ENCODE results near the gene WDR86. TPM values are rescaled to one million over a fixed set of nuclear protein-coding genes. Genes with fewer than 3 reads are reported as not detected.
A peak's percentile ranks its signal among the peaks of the same experiment; 100 is the strongest.

Gene WDR86
- polyA plus RNA-seq, 6 donors from 2014 or later, result 1.4 to 3.5 (median 1.9) TPM

DNA sequence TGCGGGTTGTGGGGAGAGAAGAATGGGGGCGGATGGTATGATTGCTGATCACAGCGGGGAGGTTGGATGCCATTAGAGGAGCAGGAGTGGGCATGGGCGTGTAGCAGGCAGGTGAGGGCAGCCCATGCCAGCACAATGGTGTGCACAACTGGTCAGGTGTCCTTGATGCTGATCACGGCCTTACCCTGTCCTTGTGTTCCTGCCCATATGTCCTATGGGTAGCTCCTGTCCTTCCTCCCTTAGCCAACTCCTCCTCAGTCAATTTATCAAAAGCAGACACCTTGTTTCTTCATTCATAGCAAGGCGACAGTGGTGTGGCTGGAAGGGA, 30.7 kb downstream of the WDR86 start:
- peaks cover 13 to 29% (median 22%) of the 10 kb centered on the region in 3 donors for H3K4me1 Mint-ChIP-seq
- no peak for DNase-seq
- H3K36me3 Mint-ChIP-seq, result peaks cover 13 to 18% of the 10 kb centered on the region in 2 donors
- peak overlapping the region; percentile 56 to 93 (median 88) for H3K27ac Mint-ChIP-seq
- H3K27me3 Mint-ChIP-seq, result peaks cover 0 to 7% (median 0%) of the 10 kb centered on the region in 3 donors
- H3K9me3 Mint-ChIP-seq, result no peaks in the 10 kb centered on the region
- ATAC-seq (ENCODE audit: low read depth in 2 of 2), result no peak
- peak overlapping the region in 7 of 8 donors; percentile 13 to 87 (median 50) for H3K4me3 Mint-ChIP-seq

DNA sequence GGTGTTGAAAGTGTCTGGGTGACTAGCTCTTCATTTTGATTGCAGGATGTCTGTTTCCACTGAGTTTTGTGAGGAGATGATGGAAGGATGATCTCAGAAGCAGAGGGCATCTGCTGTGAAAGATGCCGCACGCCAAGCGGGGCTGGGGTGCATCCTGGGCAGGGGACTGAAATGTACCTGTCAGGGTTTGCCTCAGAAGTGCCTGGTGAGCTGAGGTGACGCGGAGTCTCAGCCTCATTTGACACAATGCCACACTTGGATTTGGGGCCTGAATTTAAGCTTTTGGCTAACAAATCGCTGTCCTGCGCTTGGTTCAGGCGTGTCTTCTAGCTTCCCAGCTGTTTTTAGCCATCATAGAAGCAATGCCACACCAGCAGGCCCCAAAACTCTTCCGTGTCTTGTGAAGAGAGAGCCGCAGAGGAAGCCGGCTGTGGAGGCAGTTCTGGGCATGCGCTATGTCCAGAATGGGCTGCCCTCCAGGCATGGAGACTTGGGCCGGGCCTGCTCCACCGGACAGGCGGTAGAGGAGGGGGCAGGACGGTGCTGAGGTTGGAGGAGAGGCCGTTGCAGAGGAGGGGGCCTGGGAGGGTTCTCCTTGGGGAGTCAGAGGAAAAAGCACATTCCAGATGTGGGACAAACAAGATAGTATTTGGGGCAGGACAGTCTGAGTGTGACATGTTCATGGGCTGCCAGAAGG, 31.2 kb downstream of the WDR86 start:
- ATAC-seq (ENCODE audit: low read depth in 2 of 2) (no peak), DNase-seq (no peak)
- Mint-ChIP-seq H3K36me3 (peaks cover 13 to 18% of the 10 kb centered on the region in 2 donors), H3K27ac (peak overlapping the region in 5 of 6 donors; percentile 56 to 93 (median 79)), H3K4me1 (peaks cover 13 to 29% (median 22%) of the 10 kb centered on the region in 3 donors), H3K4me3 (peak overlapping the region in 3 of 8 donors; percentile 7 to 62 (median 36)), H3K27me3 (peaks cover 0 to 7% (median 0%) of the 10 kb centered on the region in 3 donors), H3K9me3 (no peaks in the 10 kb centered on the region)

DNA sequence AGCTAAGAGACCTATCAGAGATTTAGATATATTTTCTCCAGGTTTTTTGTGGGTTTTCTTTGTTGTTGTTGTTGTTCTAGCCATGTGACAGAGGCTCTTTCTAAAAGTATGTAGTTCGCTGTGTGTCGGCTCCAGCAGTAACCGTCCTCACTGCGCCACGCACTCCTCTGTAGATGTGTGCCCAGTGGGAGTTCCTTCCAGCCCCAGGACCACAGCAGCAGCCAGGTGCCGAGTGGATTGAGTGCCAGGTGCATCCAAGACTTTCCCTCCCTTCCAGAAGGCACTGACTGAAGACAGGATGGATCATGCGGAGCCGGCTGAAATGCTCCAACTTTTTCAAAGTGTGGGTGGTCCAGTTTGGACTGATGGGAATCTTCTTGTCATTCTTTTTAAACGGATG, 31.8 kb downstream of the WDR86 start:
- H3K4me1 Mint-ChIP-seq, result peaks cover 13 to 29% (median 22%) of the 10 kb centered on the region in 3 donors

DNA sequence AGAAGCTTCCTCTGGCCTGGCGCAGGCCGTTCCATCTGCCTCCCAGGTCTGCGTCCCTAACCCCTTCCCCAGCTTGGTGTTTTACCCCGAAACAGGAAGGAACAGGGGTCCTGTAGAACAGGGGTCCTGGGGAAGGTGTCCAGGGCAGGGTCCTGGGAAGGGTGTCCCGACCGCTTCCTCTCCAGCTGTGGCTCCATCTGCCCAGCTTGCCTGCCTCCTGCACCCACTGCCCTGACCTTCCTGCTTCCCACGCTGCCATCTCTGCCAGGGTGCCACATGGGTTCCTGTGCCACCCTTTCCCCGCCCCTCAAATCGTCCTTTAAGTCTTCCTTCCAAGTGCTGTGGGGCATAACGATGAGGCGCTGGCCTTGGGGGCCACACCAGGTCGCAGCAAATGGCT, 32.4 kb downstream of the WDR86 start:
- Mint-ChIP-seq H3K4me1 (peaks cover 10 to 26% (median 17%) of the 10 kb centered on the region in 3 donors), H3K36me3 (peaks cover 13 to 18% of the 10 kb centered on the region in 2 donors)

More for the DNA sequence above, 31.8 kb downstream of the WDR86 start:
- peaks cover 0 to 7% (median 0%) of the 10 kb centered on the region in 3 donors for H3K27me3 Mint-ChIP-seq
- ATAC-seq (ENCODE audit: low read depth in 2 of 2) (no peak), DNase-seq (no peak)
- peak overlapping the region in 3 of 8 donors; percentile 13 to 56 (median 38) for H3K4me3 Mint-ChIP-seq
- H3K36me3 Mint-ChIP-seq, result peaks cover 13 to 18% of the 10 kb centered on the region in 2 donors
- no peaks in the 10 kb centered on the region for H3K9me3 Mint-ChIP-seq
- H3K27ac Mint-ChIP-seq, result peak overlapping the region in 3 of 6 donors; percentile 56 to 88 (median 64)

DNA sequence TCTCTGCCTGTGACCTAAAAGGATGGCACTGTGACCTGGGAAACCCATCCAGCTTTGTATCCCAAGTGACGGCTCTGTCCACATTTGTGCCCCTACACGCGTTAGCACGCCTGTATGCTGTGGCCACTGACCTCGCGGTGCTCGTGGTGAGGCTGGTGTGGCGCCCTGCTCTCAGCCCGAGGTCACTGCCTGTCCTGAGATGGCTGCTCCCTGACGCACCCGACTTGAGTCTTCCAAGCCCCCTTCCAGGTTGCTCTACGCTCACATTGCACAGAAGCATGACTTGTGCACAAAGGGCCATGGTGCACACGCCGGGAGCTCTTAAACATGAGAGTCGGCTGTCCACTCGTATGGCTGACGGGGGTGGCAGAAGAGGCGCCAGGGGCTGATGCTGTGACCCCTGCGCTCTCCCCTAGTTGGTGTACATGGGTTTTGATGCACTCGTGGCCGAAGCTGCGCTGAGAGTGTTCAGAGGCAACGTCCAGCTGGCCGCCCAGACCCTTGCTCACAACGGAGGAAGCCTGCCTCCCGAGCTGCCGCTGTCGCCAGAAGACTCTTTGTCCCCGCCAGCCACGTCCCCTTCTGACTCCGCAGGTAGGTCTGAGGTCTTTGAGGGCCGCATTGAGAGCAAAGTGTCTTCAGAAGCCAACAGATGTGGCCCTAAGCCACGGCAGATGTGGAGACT, 33.5 kb downstream of the WDR86 start:
- no peaks in the 10 kb centered on the region for H3K27me3 Mint-ChIP-seq
- peaks cover 13 to 18% of the 10 kb centered on the region in 2 donors for H3K36me3 Mint-ChIP-seq
- no peaks in the 10 kb centered on the region for H3K9me3 Mint-ChIP-seq
- no peak for DNase-seq
- ATAC-seq (ENCODE audit: low read depth in 2 of 2), result no peak
- peaks cover 6 to 21% (median 13%) of the 10 kb centered on the region in 3 donors for H3K4me1 Mint-ChIP-seq
- peak overlapping the region in 1 of 8 donors; percentile 18 for H3K4me3 Mint-ChIP-seq
- H3K27ac Mint-ChIP-seq, result no peak overlapping the region

More for the DNA sequence above, 32.4 kb downstream of the WDR86 start:
- H3K9me3 Mint-ChIP-seq, result no peaks in the 10 kb centered on the region
- ATAC-seq (ENCODE audit: low read depth in 2 of 2) (no peak), DNase-seq (no peak)
- peak overlapping the region in 5 of 6 donors; percentile 49 to 88 (median 82) for H3K27ac Mint-ChIP-seq
- no peak overlapping the region for H3K4me3 Mint-ChIP-seq
- H3K27me3 Mint-ChIP-seq, result peaks cover 0 to 4% (median 0%) of the 10 kb centered on the region in 3 donors

DNA sequence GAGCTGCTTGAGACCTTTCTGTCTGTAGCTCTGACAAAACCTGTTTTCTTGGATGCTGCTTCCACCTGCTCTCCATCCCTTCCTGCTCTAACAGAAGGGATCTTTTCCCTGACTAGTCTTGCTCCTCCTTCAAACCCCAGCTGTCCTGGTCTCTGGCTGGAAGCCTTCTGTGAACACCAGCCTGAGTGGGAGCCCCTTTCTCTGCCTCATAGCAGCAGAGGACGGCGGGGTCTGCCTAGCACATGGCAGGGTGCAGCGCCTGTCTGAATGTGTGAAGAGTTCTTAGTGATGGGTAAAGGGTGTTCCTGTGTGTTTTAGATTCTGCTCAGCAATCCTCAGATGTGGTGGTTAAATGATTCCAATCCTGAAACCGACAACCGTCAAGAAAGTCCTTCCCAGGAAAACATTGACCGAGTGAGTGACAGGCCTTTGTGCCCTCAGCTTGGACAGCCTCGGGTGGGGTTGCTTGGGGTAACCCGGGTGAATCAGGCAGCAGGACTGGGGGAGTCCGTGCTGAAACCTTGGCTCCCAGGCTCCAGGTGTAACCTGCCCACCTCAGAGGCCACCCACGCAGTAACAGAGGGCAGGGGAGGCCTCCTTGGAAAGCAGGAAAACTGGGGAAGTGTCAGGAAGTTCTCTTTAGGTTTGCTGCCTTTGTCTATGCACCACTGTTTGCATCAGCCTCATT, 34.2 kb downstream of the WDR86 start:
- DNase-seq (no peak), ATAC-seq (ENCODE audit: low read depth in 2 of 2) (no peak)
- H3K27ac Mint-ChIP-seq, result peak overlapping the region in 4 of 6 donors; percentile 32 to 69 (median 46)
- peaks cover under 1 to 16% (median 9%) of the 10 kb centered on the region in 3 donors for H3K4me1 Mint-ChIP-seq
- H3K27me3 Mint-ChIP-seq, result no peaks in the 10 kb centered on the region
- H3K36me3 Mint-ChIP-seq, result peaks cover 13 to 18% of the 10 kb centered on the region in 2 donors
- no peaks in the 10 kb centered on the region for H3K9me3 Mint-ChIP-seq
- no peak overlapping the region for H3K4me3 Mint-ChIP-seq

DNA sequence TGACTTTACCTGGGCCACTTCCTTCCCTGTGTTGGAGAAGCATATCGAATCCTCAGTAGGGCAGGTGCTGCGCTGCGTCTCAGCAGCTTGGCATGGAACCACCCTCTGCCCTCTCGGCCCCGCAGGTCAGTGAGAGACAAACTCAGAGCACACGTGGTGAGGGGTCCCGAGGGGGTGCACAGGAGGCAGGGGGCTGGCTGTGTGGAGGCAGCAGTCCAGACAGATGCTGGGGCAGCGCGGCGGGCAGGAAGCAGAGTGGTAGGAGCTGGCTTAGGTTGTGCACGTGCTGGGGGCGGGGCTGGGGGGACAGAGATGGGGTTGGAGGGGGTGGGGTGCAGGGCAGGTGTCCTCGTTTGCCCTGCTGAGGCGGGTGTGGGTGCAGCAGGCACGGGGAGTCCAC, 35.1 kb downstream of the WDR86 start:
- Mint-ChIP-seq H3K9me3 (no peaks in the 10 kb centered on the region), H3K36me3 (peaks cover 13 to 18% of the 10 kb centered on the region in 2 donors), H3K27ac (no peak overlapping the region), H3K4me1 (peaks cover 0 to 10% (median 5%) of the 10 kb centered on the region in 3 donors), H3K4me3 (peak overlapping the region in 1 of 8 donors; percentile 63), H3K27me3 (no peaks in the 10 kb centered on the region)
- DNase-seq, result no peak
- ATAC-seq (ENCODE audit: low read depth in 2 of 2), result no peak

DNA sequence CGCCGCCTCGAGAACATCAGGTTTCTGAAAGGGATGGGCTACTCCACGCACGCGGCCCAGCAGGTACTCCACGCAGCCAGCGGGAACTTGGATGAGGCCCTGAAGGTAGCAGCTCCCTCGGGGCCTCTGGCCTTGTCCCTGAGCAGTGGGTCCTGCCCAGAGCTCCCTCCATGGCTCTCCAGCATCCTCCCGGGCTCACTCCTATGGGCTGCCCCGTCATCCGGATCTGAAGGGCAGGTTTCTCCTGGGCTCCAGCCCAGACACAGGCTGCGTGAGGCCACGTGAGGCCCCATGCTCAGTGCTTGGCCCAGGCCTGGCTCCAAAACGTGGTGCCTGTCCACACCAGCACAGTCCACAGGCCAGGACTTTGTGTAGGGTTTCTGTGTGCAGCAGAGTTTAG, 35.7 kb downstream of the WDR86 start:
- Mint-ChIP-seq H3K9me3 (no peaks in the 10 kb centered on the region), H3K4me3 (no peak overlapping the region), H3K36me3 (peaks cover 13 to 21% of the 10 kb centered on the region in 2 donors), H3K27me3 (no peaks in the 10 kb centered on the region), H3K27ac (no peak overlapping the region), H3K4me1 (peaks cover 0 to 10% (median 0%) of the 10 kb centered on the region in 3 donors)
- ATAC-seq (ENCODE audit: low read depth in 2 of 2) (no peak), DNase-seq (no peak)

DNA sequence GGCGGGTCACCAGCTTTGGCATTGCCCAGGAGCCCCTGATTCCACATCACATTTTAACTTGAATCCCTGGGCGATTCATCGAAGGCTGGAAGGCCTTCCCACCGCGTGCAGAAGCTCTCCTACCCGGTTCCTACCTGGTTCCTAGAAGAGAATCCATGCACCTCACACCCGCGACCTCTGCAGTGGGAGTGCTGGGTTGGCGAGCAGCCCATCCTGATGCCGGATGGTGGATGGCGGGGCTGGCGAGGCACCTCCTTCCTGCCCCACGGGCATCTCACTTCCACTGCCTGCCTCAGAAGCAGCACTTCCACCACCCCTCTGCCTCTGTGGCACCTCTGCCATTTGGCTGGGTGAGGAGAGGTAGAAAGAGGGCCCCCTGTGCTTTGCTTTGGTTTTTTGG, 36.2 kb downstream of the WDR86 start:
- no peaks in the 10 kb centered on the region for H3K27me3 Mint-ChIP-seq

DNA sequence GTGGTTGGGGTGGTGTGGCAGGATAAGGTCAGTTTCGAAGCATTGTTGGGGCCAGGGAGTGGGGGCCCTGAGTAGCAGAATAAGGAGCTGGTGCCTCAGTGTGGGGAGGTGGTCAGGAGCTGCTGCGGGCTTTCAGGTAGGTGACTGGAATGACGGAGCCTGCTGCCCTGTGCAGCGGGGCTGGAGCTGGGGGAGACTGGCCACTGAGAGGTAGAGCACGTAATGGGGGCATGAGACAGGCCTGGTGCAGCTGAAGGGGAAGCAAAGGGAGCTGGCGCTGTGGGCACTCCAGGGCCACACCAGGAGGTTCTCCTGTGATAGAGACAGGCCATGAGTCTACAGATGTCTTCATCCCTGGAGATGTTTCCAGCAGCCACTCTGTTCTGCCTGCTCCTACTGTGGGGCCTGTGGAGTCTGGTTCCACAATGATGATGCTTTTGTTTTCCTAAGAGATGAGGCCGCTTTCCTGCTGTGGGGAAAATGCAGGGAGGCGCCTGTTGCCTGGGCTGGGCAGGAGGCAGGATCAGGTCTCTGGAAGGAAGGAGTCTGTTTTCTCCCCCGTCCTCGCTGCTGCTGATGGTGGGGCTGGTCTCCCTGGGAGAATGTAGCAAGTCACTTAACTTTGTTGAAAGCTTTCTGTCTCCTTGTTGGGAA, 37.1 kb downstream of the WDR86 start:
- Mint-ChIP-seq H3K4me1 (peaks cover 0 to 9% (median 5%) of the 10 kb centered on the region in 3 donors), H3K9me3 (no peaks in the 10 kb centered on the region), H3K4me3 (no peak overlapping the region), H3K27me3 (no peaks in the 10 kb centered on the region), H3K27ac (peak overlapping the region in 4 of 6 donors; percentile 29 to 84 (median 58)), H3K36me3 (peaks cover 3 to 15% of the 10 kb centered on the region in 2 donors)
- ATAC-seq (ENCODE audit: low read depth in 2 of 2), result no peak
- no peak for DNase-seq

More for the DNA sequence above, 36.2 kb downstream of the WDR86 start:
- Mint-ChIP-seq H3K36me3 (peaks cover 11 to 22% of the 10 kb centered on the region in 2 donors), H3K4me1 (peaks cover 0 to 6% (median 2%) of the 10 kb centered on the region in 3 donors), H3K27ac (no peak overlapping the region), H3K9me3 (no peaks in the 10 kb centered on the region), H3K4me3 (no peak overlapping the region)
- no peak for DNase-seq
- ATAC-seq (ENCODE audit: low read depth in 2 of 2), result no peak

DNA sequence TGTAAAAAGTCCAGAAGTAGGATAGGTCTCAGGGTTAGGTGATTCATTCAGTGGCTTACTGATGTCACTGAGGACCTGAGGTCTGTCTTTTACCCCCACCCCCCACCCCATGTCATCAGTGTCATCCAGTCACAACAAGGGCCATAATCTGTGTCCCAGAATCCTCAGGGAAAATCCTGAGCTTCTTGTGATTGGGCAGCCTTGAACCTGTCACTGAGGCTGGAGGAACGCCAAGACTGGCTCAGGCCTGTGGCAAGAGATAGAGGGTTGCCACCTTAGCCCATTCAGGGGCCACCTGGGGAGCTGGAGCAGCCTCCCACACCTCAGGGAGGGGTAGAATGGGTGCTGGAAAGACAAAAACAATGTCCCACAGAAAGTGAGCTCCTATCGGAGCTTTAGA, 38.6 kb downstream of the WDR86 start:
- Mint-ChIP-seq H3K36me3 (peaks cover 0 to 10% of the 10 kb centered on the region in 2 donors), H3K4me3 (no peak overlapping the region), H3K4me1 (peaks cover 0 to 9% (median 5%) of the 10 kb centered on the region in 3 donors), H3K27me3 (no peaks in the 10 kb centered on the region), H3K9me3 (no peaks in the 10 kb centered on the region), H3K27ac (no peak overlapping the region)
- DNase-seq (no peak), ATAC-seq (ENCODE audit: low read depth in 2 of 2) (no peak)

DNA sequence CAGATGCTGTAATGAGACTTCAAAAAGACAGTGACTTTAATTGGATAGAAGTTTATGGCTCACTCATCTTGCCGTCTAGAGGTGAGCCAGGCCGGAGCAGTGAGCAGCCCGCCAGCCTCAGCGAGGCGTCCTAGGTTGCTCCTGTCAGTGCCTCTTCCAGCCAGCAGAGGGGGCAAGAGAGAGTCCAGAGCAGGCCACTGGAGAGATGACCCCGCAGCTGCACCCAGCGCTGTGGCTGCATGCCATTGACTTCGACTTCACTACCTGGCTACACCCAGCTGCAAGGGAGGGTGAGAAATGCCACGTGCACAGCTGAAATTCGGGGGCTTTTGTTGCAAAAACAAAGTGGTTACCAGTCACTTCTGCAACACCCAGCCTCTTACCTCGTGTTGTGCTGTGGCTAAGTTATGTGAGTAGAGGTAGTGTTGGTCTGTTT, 41.7 kb downstream of the WDR86 start:
- peaks cover 4 to 9% of the 10 kb centered on the region in 2 donors for H3K36me3 Mint-ChIP-seq
- no peaks in the 10 kb centered on the region for H3K27me3 Mint-ChIP-seq
- DNase-seq (peak; percentile 75), ATAC-seq (ENCODE audit: low read depth in 2 of 2) (peak; percentile 93)
- H3K9me3 Mint-ChIP-seq, result no peaks in the 10 kb centered on the region
- peak overlapping the region in 5 of 6 donors; percentile 27 to 97 (median 65) for H3K27ac Mint-ChIP-seq
- H3K4me1 Mint-ChIP-seq, result peaks cover 0 to 9% (median 5%) of the 10 kb centered on the region in 3 donors
- H3K4me3 Mint-ChIP-seq, result no peak overlapping the region

DNA sequence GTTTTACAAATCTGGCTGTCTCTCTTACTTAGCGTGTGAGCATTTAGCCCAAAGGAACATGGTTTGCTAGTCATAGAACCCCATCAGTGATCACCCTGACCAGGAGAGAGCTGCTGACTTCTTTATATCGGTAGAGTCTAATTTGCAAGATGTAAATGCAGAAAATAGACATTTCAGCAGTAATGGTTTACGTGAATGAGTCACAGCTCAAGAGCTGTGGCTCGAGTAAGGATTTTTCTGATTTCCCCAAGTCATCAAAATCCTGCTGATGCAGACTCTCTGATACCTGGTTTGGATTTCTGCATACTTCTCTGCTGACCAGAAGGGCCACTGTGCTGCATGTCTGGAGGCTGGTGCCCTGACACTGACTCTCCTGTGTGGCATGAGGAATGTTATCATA, 42.6 kb downstream of the WDR86 start:
- Mint-ChIP-seq H3K27me3 (no peaks in the 10 kb centered on the region), H3K4me3 (peak overlapping the region in 1 of 8 donors; percentile 22), H3K9me3 (peaks cover 0 to 2% (median 0%) of the 10 kb centered on the region in 7 donors), H3K27ac (peak overlapping the region in 3 of 6 donors; percentile 42 to 65 (median 61)), H3K36me3 (peaks cover 12 to 18% of the 10 kb centered on the region in 2 donors), H3K4me1 (peaks cover 0 to 9% (median 5%) of the 10 kb centered on the region in 3 donors)
- DNase-seq (no peak), ATAC-seq (ENCODE audit: low read depth in 2 of 2) (no peak)

Data from naive B cell (primary cell).